Adrenal gland (tissue), 5 donors: ENCODE measurements around the gene LAPTM4A.

Experiments
- CTCF ChIP-seq, 6 experiments: fragments of 450-650 bp in 4 of 6; fragments of 200-600 bp in 2 of 6; sonication (generic) in 1 of 6; IDR thresholded peaks; 1 replicate in 5 of 6; 2 replicates in 1 of 6; pipeline versions ENCODE4 v1.5.1 to v1.8.0; 2016 to 2021; ENCODE audit warnings: antibody characterized with exemption in 6 of 6, mild to moderate bottlenecking in 2 of 6, moderate library complexity in 1 of 6
- POLR2A ChIP-seq, 2 donors: fragments of 450-650 bp; IDR thresholded peaks; one replicate each; pipeline ENCODE4 v1.6.1; 2017; ENCODE audit warnings: antibody characterized with exemption in 2 of 2, mild to moderate bottlenecking in 2 of 2, moderate library complexity in 1 of 2
- donor health status: DM: no; HTN: no; CAD: no.

- TF ChIP-seq CTCF (IDR thresholded peaks at IDR 0.05): no peak
- TF ChIP-seq POLR2A (IDR thresholded peaks at IDR 0.05): no peak
Observed at GRCh38 chr2:20016346-20016745, 35.1 kb downstream of the LAPTM4A start.
